Effector memory CD4-positive, alpha-beta T cell (primary cell): ENCODE results near the gene RRP15.

Experiments
- DNase-seq, 3 donors: peaks; one replicate each; pipeline ENCODE4 v3.0.0-alpha.2; 2020
- H3K27ac ChIP-seq: 2 replicates; pipeline ENCODE4 v1.7.0; 2013; ENCODE audit warnings: mild to moderate bottlenecking, low read length, moderate library complexity; ENCODE audit not compliant: insufficient read depth, poor library complexity, severe bottlenecking
- H3K27me3 ChIP-seq: replicated peaks from 2 replicates; pipeline ENCODE4 v1.7.0; 2013; ENCODE audit warnings: mild to moderate bottlenecking, low read length; ENCODE audit not compliant: insufficient read depth, control insufficient read depth, poor library complexity, severe bottlenecking
- H3K36me3 ChIP-seq: 2 replicates; pipeline ENCODE4 v1.7.0; 2013; ENCODE audit warnings: mild to moderate bottlenecking, low read length, moderate library complexity; ENCODE audit not compliant: control insufficient read depth, insufficient read depth
- H3K4me1 ChIP-seq: 2 replicates; pipeline ENCODE4 v1.7.0; 2013; ENCODE audit warnings: low read length, mild to moderate bottlenecking; ENCODE audit not compliant: control insufficient read depth, insufficient read depth, poor library complexity, severe bottlenecking
- H3K4me3 ChIP-seq: 2 replicates; pipeline ENCODE4 v1.7.0; 2013; ENCODE audit warnings: low read length, low read depth, mild to moderate bottlenecking; ENCODE audit not compliant: insufficient read depth, poor library complexity, severe bottlenecking
- H3K9me3 ChIP-seq: 2 replicates; pipeline ENCODE4 v1.7.0; 2013; ENCODE audit warnings: mild to moderate bottlenecking, low read length, moderate library complexity; ENCODE audit not compliant: control insufficient read depth

The RRP15 gene

GRCh38 chr1:218367118-218367517, 82.0 kb downstream of the RRP15 start:
- Histone ChIP-seq H3K4me3 (no peak overlapping the region), H3K27me3 (no peaks in the 10 kb centered on the region), H3K36me3 (no peaks in the 10 kb centered on the region), H3K9me3 (no peaks in the 10 kb centered on the region), H3K27ac (no peak overlapping the region), H3K4me1 (no peaks in the 10 kb centered on the region)
- DNase-seq, result no peak

GRCh38 chr1:218368686-218369085, 83.6 kb downstream of the RRP15 start:
- H3K27me3 ChIP-seq, result no peaks in the 10 kb centered on the region

DNA sequence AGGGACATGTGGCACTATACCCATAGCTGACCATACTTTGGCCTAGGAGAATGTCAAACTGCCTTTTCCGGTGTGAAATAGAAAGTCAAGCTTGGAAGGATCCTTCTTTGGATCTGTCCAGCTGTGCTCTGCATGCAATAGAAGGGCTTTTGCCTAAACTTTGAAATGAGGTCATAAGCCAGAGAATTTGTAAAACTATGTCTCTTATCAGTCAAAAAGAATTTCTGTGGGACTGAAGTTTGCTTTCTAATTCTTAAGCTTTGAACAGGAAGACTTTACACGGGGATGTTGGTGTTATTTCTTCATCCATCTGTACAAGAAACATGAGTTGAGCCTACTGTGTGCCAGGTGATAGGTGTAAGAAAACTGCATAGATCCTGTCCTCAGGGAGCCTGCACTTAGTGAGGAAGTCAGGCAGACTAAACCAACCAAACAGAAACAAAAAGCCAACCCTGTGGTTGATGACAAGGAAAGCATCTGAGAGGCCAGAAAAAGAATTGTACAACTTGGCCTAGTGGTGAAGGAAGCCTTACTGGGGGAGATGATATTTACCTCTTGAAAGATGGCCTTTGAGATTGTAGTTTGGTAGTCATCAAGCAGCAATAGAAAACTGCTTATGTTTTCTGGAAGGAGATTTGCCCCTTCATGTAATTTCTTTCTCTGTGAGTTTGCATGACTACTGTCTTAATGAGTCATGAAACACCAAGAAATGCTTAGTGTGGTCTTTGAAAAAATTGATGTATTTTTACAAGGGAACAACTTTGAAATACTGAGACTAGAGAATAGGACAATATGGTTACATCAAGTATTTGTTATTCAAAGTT, 84.8 kb downstream of the RRP15 start:
- H3K4me3 ChIP-seq, result no peak overlapping the region
- H3K27me3 ChIP-seq, result no peaks in the 10 kb centered on the region
- DNase-seq, result no peak
- H3K9me3 ChIP-seq, result no peaks in the 10 kb centered on the region
- no peak overlapping the region for H3K27ac ChIP-seq
- H3K4me1 ChIP-seq, result no peaks in the 10 kb centered on the region
- H3K36me3 ChIP-seq, result no peaks in the 10 kb centered on the region

More at GRCh38 chr1:218368686-218369085, 83.6 kb downstream of the RRP15 start:
- H3K27ac ChIP-seq, result no peak overlapping the region
- no peaks in the 10 kb centered on the region for H3K9me3 ChIP-seq
- no peaks in the 10 kb centered on the region for H3K36me3 ChIP-seq
- no peaks in the 10 kb centered on the region for H3K4me1 ChIP-seq
- no peak overlapping the region for H3K4me3 ChIP-seq
- no peak for DNase-seq

DNA sequence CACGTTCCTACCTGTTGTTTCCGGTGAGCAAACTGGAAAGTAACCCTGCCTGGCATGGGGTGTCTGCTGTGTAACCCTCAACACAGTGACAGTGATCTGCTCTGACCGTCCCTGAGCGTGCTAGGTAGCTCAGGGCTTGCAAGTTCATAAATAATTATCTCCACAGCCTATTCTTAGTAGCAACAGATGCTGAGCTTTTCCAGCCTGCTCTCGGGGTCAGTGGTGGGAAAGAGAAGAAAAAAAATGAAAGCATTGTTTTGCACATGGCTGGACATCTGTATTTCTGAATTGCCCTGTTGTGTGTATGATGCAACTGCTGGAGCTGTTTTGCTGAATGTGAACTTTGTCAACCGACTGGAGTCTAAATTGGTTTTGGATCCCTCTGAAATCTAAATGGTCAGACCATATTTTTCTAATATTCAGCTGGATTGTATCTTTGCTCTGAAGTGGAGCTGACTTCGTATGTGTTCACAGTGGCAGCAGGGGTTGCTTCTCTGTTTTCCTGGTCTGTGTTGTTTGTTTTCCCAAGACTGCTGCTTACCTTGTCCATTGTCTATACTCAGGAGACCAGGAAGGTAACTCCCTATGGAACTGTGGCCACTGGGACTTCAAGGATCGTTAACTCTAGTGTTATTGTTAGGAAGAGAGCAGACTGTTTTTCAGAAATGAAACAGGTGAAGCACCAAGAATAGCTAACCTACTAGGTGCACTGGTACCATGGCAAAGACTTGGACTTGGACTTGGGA, 87.0 kb downstream of the RRP15 start:
- Histone ChIP-seq H3K4me3 (no peak overlapping the region), H3K36me3 (no peaks in the 10 kb centered on the region), H3K27ac (no peak overlapping the region), H3K27me3 (no peaks in the 10 kb centered on the region), H3K9me3 (no peaks in the 10 kb centered on the region), H3K4me1 (peaks cover 4% of the 10 kb centered on the region)
- no peak for DNase-seq

DNA sequence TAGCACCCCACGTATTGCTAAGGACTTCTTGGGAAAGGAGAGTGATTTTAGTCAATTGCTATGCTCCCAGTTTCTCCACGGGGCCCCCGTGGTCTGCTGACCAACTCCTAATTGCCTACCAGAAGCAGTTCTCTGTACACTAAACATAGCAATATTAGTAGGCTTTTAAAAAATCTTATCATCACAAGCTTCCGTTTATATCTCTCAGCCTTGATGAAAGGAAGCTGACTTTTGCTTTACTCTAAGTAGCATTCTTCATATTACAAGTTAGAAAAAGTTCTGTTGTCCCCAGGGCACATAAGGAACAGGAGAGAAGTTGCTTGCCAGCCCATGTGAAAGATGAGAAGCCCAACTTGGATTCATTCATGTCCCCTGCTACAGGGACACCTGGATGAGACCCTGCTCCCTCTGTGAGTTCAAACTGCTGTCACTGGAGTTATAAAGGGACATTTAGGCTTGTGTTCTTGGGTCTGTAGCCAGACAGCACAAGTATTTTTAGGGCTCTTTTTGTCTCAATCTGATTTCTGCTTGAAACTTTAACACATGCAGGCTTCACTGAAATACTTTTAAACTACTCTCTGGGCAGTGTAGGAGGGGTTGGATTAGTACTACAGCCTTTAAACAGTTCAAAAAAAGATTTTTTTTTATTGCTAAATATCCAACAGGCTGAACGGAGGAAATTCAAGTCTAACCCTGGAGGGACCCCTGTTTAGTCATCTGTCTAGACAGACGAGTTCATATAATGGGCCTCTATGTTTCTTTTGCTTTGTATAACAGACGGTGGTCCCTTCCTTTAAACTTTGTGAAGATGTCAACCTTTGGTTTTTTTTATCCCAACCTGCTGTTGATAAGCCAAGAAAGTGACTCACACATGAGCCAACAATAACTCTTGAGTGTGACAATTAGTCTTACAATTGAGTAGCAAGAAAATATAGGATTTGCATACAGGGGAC, 89.6 kb downstream of the RRP15 start:
- Histone ChIP-seq H3K4me1 (peaks cover 8% of the 10 kb centered on the region), H3K27ac (no peak overlapping the region), H3K9me3 (no peaks in the 10 kb centered on the region), H3K27me3 (no peaks in the 10 kb centered on the region), H3K36me3 (no peaks in the 10 kb centered on the region), H3K4me3 (no peak overlapping the region)
- DNase-seq, result no peak

GRCh38 chr1:218376722-218377121, 91.6 kb downstream of the RRP15 start:
- H3K9me3 ChIP-seq, result no peaks in the 10 kb centered on the region
- no peak overlapping the region for H3K4me3 ChIP-seq
- H3K36me3 ChIP-seq, result no peaks in the 10 kb centered on the region
- peaks cover 8% of the 10 kb centered on the region for H3K4me1 ChIP-seq
- DNase-seq, result no peak
- H3K27ac ChIP-seq, result no peak overlapping the region
- no peaks in the 10 kb centered on the region for H3K27me3 ChIP-seq

DNA sequence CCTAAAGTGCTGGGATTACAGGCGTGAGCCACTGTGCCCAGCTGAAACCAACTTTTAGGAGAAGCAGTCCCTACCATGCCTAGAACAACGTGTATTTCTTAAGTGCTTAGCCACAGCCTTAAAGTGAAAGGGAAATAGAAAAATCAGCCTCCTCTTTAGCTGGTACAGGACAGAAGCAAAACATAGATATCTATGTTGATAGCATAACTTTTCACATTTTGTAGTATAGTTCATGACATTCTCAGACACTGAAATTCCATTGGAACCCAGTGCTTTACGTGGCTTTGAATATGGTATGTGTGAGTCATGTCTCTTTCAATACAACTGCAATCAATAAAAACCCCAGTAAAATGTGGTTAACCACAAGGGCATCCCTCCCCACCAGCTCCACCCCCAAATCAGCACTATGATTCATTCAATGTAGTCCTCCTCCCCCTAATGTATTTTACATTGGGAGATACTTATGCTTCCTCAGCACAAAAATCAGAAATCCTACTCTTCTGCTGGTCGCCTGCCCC, 92.1 kb downstream of the RRP15 start:
- H3K4me1 ChIP-seq, result peaks cover 8% of the 10 kb centered on the region
- H3K27ac ChIP-seq, result no peak overlapping the region
- no peaks in the 10 kb centered on the region for H3K9me3 ChIP-seq
- DNase-seq, result peak in 2 of 3 donors; percentile 6 to 21
- no peak overlapping the region for H3K4me3 ChIP-seq
- H3K36me3 ChIP-seq, result no peaks in the 10 kb centered on the region
- H3K27me3 ChIP-seq, result no peaks in the 10 kb centered on the region

GRCh38 chr1:218380125-218380977, 95.3 kb downstream of the RRP15 start:
- Histone ChIP-seq H3K27ac (no peak overlapping the region), H3K4me3 (no peak overlapping the region), H3K4me1 (peaks cover 8% of the 10 kb centered on the region), H3K9me3 (no peaks in the 10 kb centered on the region), H3K27me3 (peaks cover 7% of the 10 kb centered on the region), H3K36me3 (no peaks in the 10 kb centered on the region)
- DNase-seq, result no peak

GRCh38 chr1:218382261-218382660, 97.2 kb downstream of the RRP15 start:
- Histone ChIP-seq H3K27ac (no peak overlapping the region), H3K36me3 (no peaks in the 10 kb centered on the region), H3K9me3 (no peaks in the 10 kb centered on the region), H3K27me3 (peaks cover 7% of the 10 kb centered on the region), H3K4me3 (no peak overlapping the region), H3K4me1 (peaks cover 4% of the 10 kb centered on the region)
- no peak for DNase-seq
